ENCODE data around the gene TMEM271.
A peak's percentile ranks its signal among the peaks of the same experiment; 100 is the strongest.

Gene TMEM271

GRCh38 chr4:534101-534575 lies 42.0 kb downstream of the TMEM271 start:
- DNase-seq (ENCODE audit: low read depth), result no peak

- DNase-seq (ENCODE audit: low read depth), result no peak
These were observed 42.6 kb downstream of the TMEM271 start for GRCh38 chr4:533318-534100.

- DNase-seq (ENCODE audit: low read depth), result peak; percentile 15
These were observed 43.3 kb downstream of the TMEM271 start for GRCh38 chr4:532588-533317.

- DNase-seq (ENCODE audit: low read depth), result no peak
These were observed 44.2 kb downstream of the TMEM271 start for GRCh38 chr4:531721-532565.

- no peak for DNase-seq (ENCODE audit: low read depth)
These were observed 45.0 kb downstream of the TMEM271 start for GRCh38 chr4:531076-531475.

- DNase-seq (ENCODE audit: low read depth), result no peak
These were observed 45.9 kb downstream of the TMEM271 start for GRCh38 chr4:530017-530781.

GRCh38 chr4:529563-529962 lies 46.5 kb downstream of the TMEM271 start:
- DNase-seq (ENCODE audit: low read depth), result no peak

- DNase-seq (ENCODE audit: low read depth), result no peak
These were observed 47.3 kb downstream of the TMEM271 start for GRCh38 chr4:528835-529234.

GRCh38 chr4:528296-528695 lies 47.8 kb downstream of the TMEM271 start:
- no peak for DNase-seq (ENCODE audit: low read depth)

GRCh38 chr4:526971-527460 lies 49.1 kb downstream of the TMEM271 start:
- no peak for DNase-seq (ENCODE audit: low read depth)

- no peak for DNase-seq (ENCODE audit: low read depth)
These were observed 49.7 kb downstream of the TMEM271 start for GRCh38 chr4:526189-526909.

- DNase-seq (ENCODE audit: low read depth), result no peak
These were observed 50.4 kb downstream of the TMEM271 start for GRCh38 chr4:525660-526059.

- no peak for DNase-seq (ENCODE audit: low read depth)
These were observed 51.9 kb downstream of the TMEM271 start for GRCh38 chr4:524196-524595.

Measured in ELR (cell line).